Measurements from ENCODE around the gene SLU7. TPM values are rescaled to one million over a fixed set of nuclear protein-coding genes. Genes with fewer than 3 reads are reported as not detected.
A peak's percentile ranks its signal among the peaks of the same experiment; 100 is the strongest.
"Not testable (repeated sequence)": the region's sequence is repeated elsewhere in the genome, so short reads cannot be mapped to it uniquely, and the experiment has no call there.

Gene SLU7
- total and polyA plus RNA-seq, 5 experiments from 2014 or later, result 70.5 to 95.0 (median 79.8) TPM

GRCh38 chr5:160445751-160446150, 26.9 kb upstream of the SLU7 start:
- POLR2A ChIA-PET, result no interaction called here
- DNase-seq (no peak), ATAC-seq (no peak)
- Mint-ChIP-seq H3K4me1 (peaks cover 0 to 2% (median 0%) of the 10 kb centered on the region in 4 donors), H3K36me3 (no peaks in the 10 kb centered on the region), H3K27me3 (no peaks in the 10 kb centered on the region), H3K27ac (no peak overlapping the region), H3K9me3 (peaks cover 0 to 2% (median 0%) of the 10 kb centered on the region in 9 donors), H3K4me3 (no peak overlapping the region)

GRCh38 chr5:160445132-160445531, 26.3 kb upstream of the SLU7 start:
- no peak for ATAC-seq
- Mint-ChIP-seq H3K27me3 (no peaks in the 10 kb centered on the region), H3K4me3 (no peak overlapping the region), H3K36me3 (no peaks in the 10 kb centered on the region), H3K4me1 (peaks cover 0 to 2% (median 0%) of the 10 kb centered on the region in 4 donors), H3K27ac (no peak overlapping the region), H3K9me3 (peaks cover 0 to 2% (median 0%) of the 10 kb centered on the region in 9 donors)
- DNase-seq, result no peak
- POLR2A ChIA-PET, result no interaction called here

DNA sequence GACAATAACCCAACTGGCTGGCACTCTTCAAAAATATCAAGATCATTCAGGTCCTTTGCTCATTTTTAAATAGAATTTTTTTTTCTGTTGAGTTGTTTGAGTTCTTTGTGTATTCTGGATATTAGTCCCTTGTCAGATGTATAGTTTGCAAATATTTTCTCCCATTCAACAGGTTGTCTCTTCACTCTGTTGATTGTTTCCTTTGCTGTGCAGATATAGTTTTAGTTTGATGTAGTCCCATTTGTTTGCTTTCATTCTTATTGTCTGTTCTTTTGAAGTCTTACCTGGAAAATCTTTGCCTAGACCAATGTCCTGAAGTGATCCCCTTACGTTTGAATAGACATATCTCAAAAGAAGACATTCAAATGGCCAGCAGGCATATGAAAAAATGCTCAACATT, 25.5 kb upstream of the SLU7 start:
- ATAC-seq, result no peak
- no peak for DNase-seq
- H3K9me3 Mint-ChIP-seq, result no peaks in the 10 kb centered on the region
- POLR2A ChIA-PET, result no interaction called here
- no peaks in the 10 kb centered on the region for H3K27me3 Mint-ChIP-seq
- no peak overlapping the region for H3K4me3 Mint-ChIP-seq
- H3K36me3 Mint-ChIP-seq, result no peaks in the 10 kb centered on the region
- H3K27ac Mint-ChIP-seq, result no peak overlapping the region
- peaks cover 0 to 2% (median 0%) of the 10 kb centered on the region in 4 donors for H3K4me1 Mint-ChIP-seq

- no peak for ATAC-seq
- H3K4me1 Mint-ChIP-seq, result peaks cover 4 to 13% (median 8%) of the 10 kb centered on the region in 4 donors
- POLR2A ChIA-PET, result no interaction called here
Observed at GRCh38 chr5:160442824-160443431, 24.0 kb upstream of the SLU7 start.

GRCh38 chr5:160441311-160441781, 22.5 kb upstream of the SLU7 start:
- H3K36me3 Mint-ChIP-seq, result no peaks in the 10 kb centered on the region
- ATAC-seq (no peak), DNase-seq (no peak)
- peaks cover 4 to 13% (median 8%) of the 10 kb centered on the region in 4 donors for H3K4me1 Mint-ChIP-seq
- peak overlapping the region in 2 of 10 donors; percentile 18 to 43 for H3K27ac Mint-ChIP-seq
- POLR2A ChIA-PET, result no interaction called here
- H3K27me3 Mint-ChIP-seq, result no peaks in the 10 kb centered on the region
- H3K9me3 Mint-ChIP-seq, result no peaks in the 10 kb centered on the region
- no peak overlapping the region for H3K4me3 Mint-ChIP-seq

More at GRCh38 chr5:160442824-160443431, 24.0 kb upstream of the SLU7 start:
- DNase-seq, result no peak
- Mint-ChIP-seq H3K27me3 (no peaks in the 10 kb centered on the region), H3K27ac (no peak overlapping the region), H3K9me3 (no peaks in the 10 kb centered on the region), H3K4me3 (no peak overlapping the region), H3K36me3 (no peaks in the 10 kb centered on the region)

DNA sequence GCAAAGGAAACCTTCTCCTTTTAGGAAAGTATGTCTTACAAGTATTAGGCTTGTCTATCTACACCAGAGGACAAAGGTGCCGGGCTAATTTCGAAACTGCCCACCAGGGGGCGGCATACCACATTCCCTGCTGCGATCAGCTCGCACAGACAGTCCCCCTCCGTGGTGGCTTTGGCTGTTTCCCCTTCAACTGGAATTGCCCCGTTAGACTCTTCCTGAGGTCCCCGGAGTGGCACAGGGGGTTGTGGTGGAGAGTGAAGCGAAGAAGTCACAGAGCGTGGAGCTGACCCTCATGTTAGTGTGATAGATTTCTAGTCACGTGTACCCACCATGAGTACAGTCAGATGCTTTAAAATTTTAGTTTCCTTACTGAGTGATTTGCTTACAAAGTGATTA, 20.3 kb upstream of the SLU7 start:
- Mint-ChIP-seq H3K4me3 (peak overlapping the region; percentile 81 to 95 (median 87)), H3K36me3 (no peaks in the 10 kb centered on the region), H3K27me3 (peaks cover 0 to 20% (median 9%) of the 10 kb centered on the region in 5 donors), H3K27ac (peak overlapping the region; percentile 14 to 94 (median 89)), H3K4me1 (peaks cover 4 to 23% (median 10%) of the 10 kb centered on the region in 4 donors), H3K9me3 (no peaks in the 10 kb centered on the region)
- ATAC-seq (peak; percentile 81 to 85), DNase-seq (peak; percentile 70 to 95 (median 83))
- POLR2A ChIA-PET, result interaction anchor here (0.8 to 1.6 kb wide), 3 partner anchors 20 to 39 kb away, joined by 3 to 15 read pairs (median 6); partner anchors contain the start of gene SLU7

DNA sequence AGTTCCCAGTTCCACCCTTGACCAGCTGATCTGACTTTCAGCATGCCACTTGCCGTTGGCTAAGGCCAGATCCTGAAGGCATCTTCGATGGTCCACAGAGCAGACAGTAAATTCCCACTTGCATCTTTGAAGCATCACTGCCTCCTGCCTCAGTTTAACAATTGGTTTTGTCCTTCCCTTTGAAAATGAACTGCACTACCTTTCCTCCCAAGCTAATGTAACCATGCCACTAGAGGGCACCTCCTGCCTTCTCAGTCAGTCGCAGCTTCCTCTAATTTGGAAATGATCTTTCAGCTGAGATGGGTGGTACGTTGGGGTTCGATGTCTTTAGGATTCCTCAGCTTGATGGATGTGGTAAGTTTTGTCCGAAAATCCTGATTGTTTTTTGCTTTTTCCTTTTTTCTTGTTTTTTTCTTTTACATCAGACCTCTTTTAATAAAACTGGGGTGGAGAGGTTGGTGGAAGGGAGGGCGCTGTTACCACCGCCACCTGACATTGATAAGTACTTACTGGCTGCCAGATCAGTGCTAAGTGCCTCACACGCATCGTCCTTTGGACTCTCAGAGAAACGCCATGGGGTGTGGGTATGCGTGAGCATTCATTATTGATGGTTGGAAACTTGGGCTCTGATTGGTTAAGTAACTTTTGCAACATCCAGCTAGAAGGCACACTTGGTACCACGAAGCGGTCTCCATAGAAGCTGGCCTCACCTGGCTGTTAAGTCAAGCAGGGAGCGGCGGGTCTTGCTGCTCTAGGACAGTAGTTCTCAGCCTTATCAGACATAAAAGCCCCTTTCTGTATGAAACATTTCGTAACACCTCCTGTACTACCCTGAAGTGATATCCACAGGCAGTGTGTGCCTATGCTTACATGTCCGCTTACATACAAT, 19.7 kb upstream of the SLU7 start:
- ATAC-seq (peak; percentile 73 to 78), DNase-seq (peak in 9 of 10 donors; percentile 14 to 71 (median 45))
- Mint-ChIP-seq H3K27me3 (peaks cover 0 to 24% (median 9%) of the 10 kb centered on the region in 5 donors), H3K4me3 (peak overlapping the region; percentile 81 to 95 (median 87)), H3K9me3 (no peaks in the 10 kb centered on the region), H3K27ac (peak overlapping the region; percentile 14 to 94 (median 89)), H3K4me1 (peaks cover 4 to 29% (median 10%) of the 10 kb centered on the region in 4 donors), H3K36me3 (no peaks in the 10 kb centered on the region)
- POLR2A ChIA-PET, result interaction anchor here (0.8 to 1.6 kb wide), 4 partner anchors 16 to 38 kb away, joined by 3 to 15 read pairs (median 6); partner anchors contain the start of genes PTTG1 and SLU7

GRCh38 chr5:160437271-160437670, 18.4 kb upstream of the SLU7 start:
- POLR2A ChIA-PET, result no interaction called here
- Mint-ChIP-seq H3K27ac (no peak overlapping the region), H3K36me3 (no peaks in the 10 kb centered on the region), H3K4me1 (peaks cover 4 to 31% (median 10%) of the 10 kb centered on the region in 4 donors), H3K4me3 (peak overlapping the region in 1 of 10 donors; percentile 16), H3K27me3 (peaks cover 0 to 24% (median 9%) of the 10 kb centered on the region in 5 donors), H3K9me3 (no peaks in the 10 kb centered on the region)
- DNase-seq (no peak), ATAC-seq (no peak)

GRCh38 chr5:160436661-160437060, 17.8 kb upstream of the SLU7 start:
- not testable (repeated sequence) for DNase-seq, H3K4me3 Mint-ChIP-seq

DNA sequence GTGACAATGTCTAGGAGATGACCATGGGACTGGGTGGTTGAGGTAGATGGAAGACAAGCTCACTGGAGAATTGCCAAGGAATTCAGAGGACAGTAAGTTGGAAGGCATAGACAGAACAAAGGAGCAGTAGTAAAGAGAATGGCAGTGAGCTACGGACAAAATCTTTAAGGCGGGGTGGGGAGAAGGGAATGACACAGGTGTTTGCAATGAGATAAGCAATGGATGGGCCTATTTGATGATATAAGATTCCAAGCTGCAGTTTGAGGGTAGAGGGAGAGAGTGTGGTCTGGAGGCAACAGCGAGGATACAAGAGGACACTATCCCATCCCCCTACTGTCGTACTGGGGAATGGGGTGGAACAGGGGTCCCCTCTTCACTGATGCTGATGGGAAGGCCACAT, 17.1 kb upstream of the SLU7 start:
- POLR2A ChIA-PET, result no interaction called here
- H3K4me3 Mint-ChIP-seq, result no peak overlapping the region
- no peak for DNase-seq
- no peak overlapping the region for H3K27ac Mint-ChIP-seq
- H3K4me1 Mint-ChIP-seq, result peaks cover 4 to 33% (median 10%) of the 10 kb centered on the region in 4 donors
- no peaks in the 10 kb centered on the region for H3K36me3 Mint-ChIP-seq
- no peak for ATAC-seq
- no peaks in the 10 kb centered on the region for H3K9me3 Mint-ChIP-seq
- peaks cover 0 to 24% (median 9%) of the 10 kb centered on the region in 5 donors for H3K27me3 Mint-ChIP-seq

More at GRCh38 chr5:160436661-160437060, 17.8 kb upstream of the SLU7 start:
- POLR2A ChIA-PET, H3K27ac Mint-ChIP-seq, H3K9me3 Mint-ChIP-seq, ATAC-seq, H3K36me3 Mint-ChIP-seq: not testable (repeated sequence)
- peaks cover 4 to 35% (median 10%) of the 10 kb centered on the region in 4 donors for H3K4me1 Mint-ChIP-seq
- H3K27me3 Mint-ChIP-seq, result peaks cover 0 to 24% (median 9%) of the 10 kb centered on the region in 5 donors

GRCh38 chr5:160435532-160435931, 16.7 kb upstream of the SLU7 start:
- ATAC-seq (no peak), DNase-seq (no peak)
- Mint-ChIP-seq H3K9me3 (no peaks in the 10 kb centered on the region), H3K27me3 (peaks cover 0 to 24% (median 9%) of the 10 kb centered on the region in 5 donors), H3K4me3 (no peak overlapping the region), H3K4me1 (peaks cover 4 to 33% (median 10%) of the 10 kb centered on the region in 4 donors), H3K36me3 (no peaks in the 10 kb centered on the region), H3K27ac (no peak overlapping the region)
- POLR2A ChIA-PET, result no interaction called here

GRCh38 chr5:160434022-160434531, 15.2 kb upstream of the SLU7 start:
- Mint-ChIP-seq H3K9me3 (no peaks in the 10 kb centered on the region), H3K4me1 (peaks cover 4 to 31% (median 7%) of the 10 kb centered on the region in 4 donors), H3K36me3 (peaks cover 0 to 2% (median 0%) of the 10 kb centered on the region in 3 donors), H3K27me3 (peaks cover 0 to 24% (median 9%) of the 10 kb centered on the region in 5 donors), H3K27ac (no peak overlapping the region), H3K4me3 (no peak overlapping the region)
- POLR2A ChIA-PET, result no interaction called here
- DNase-seq (no peak), ATAC-seq (no peak)

Data from naive thymus-derived CD8-positive, alpha-beta T cell (primary cell).